GM23338 (cell line): Measurements from ENCODE around the gene IQCK. TPM values are rescaled to one million over a fixed set of nuclear protein-coding genes. Genes with fewer than 3 reads are reported as not detected.

ENCODE experiments used
- ATAC-seq: fragments of 200-7000 bp; cut with Tn5 transposase; 3 replicates; pipeline ENCODE4 v1.9.1; 2020
- DNase-seq: peaks from one replicate; pipeline ENCODE4 v3.0.0-alpha.2; 2015; ENCODE audit warnings: low spot score
- H2AFZ ChIP-seq: fragments of 200-600 bp; sonication (generic); 2 replicates; pipeline ENCODE4 v1.8.0; 2016; ENCODE audit warnings: antibody characterized with exemption, mild to moderate bottlenecking, moderate library complexity
- H3F3A ChIP-seq: fragments of 200-600 bp; sonication (generic); replicated peaks from 2 replicates; pipeline ENCODE4 v1.8.0; 2017; ENCODE audit warnings: antibody characterized with exemption, mixed run types, low read depth
- H3K27ac ChIP-seq: fragments of 200-600 bp; sonication (generic); 2 replicates; pipeline ENCODE4 v1.6.1; 2016; ENCODE audit warnings: low read depth
- H3K27me3 ChIP-seq: fragments of 200-600 bp; sonication (generic); 2 replicates; pipeline ENCODE4 v1.8.0; 2016; ENCODE audit warnings: mild to moderate bottlenecking, mixed run types, moderate library complexity; ENCODE audit not compliant: insufficient read depth
- H3K36me3 ChIP-seq: fragments of 200-600 bp; sonication (generic); 2 replicates; pipeline ENCODE4 v1.8.0; 2016; ENCODE audit warnings: mild to moderate bottlenecking; ENCODE audit not compliant: insufficient read depth
- H3K4me1 ChIP-seq: fragments of 200-600 bp; sonication (generic); 2 replicates; pipeline ENCODE4 v1.8.0; 2016; ENCODE audit warnings: mild to moderate bottlenecking, moderate library complexity; ENCODE audit not compliant: insufficient read depth
- H3K4me2 ChIP-seq: fragments of 200-600 bp; sonication (generic); 2 replicates; pipeline ENCODE4 v1.7.1; 2017; ENCODE audit warnings: mixed run types
- H3K4me3 ChIP-seq: fragments of 200-600 bp; sonication (generic); 2 replicates; pipeline ENCODE4 v1.6.1; 2016; ENCODE audit warnings: mixed run types
- H3K79me2 ChIP-seq: fragments of 200-600 bp; sonication (generic); replicated peaks from 2 replicates; pipeline ENCODE4 v1.8.0; 2017; ENCODE audit warnings: mild to moderate bottlenecking; ENCODE audit not compliant: insufficient read depth
- H3K9me2 ChIP-seq: fragments of 200-600 bp; sonication (generic); 2 replicates; pipeline ENCODE4 v1.8.0; 2017; ENCODE audit not compliant: insufficient read depth
- H4K20me1 ChIP-seq: fragments of 200-600 bp; sonication (generic); replicated peaks from 2 replicates; pipeline ENCODE4 v1.8.0; 2017; ENCODE audit warnings: mild to moderate bottlenecking; ENCODE audit not compliant: insufficient read depth
- H3K27ac Mint-ChIP-seq: 2 replicates; pipeline ENCODE4 v1.8.0; 2020; ENCODE audit warnings: inconsistent platforms, mild to moderate bottlenecking, moderate library complexity, mixed read lengths
- H3K27me3 Mint-ChIP-seq: 3 replicates; pipeline ENCODE4 v1.8.0; 2022; ENCODE audit warnings: low read depth, mild to moderate bottlenecking, moderate library complexity, mixed read lengths, inconsistent platforms; ENCODE audit not compliant: insufficient read depth, poor library complexity
- H3K36me3 Mint-ChIP-seq: 3 replicates; pipeline ENCODE4 v1.8.0; 2021; ENCODE audit warnings: low read depth, mild to moderate bottlenecking, inconsistent platforms, moderate library complexity, mixed read lengths
- H3K4me1 Mint-ChIP-seq: 3 replicates; pipeline ENCODE4 v1.8.0; 2020; ENCODE audit warnings: mild to moderate bottlenecking, inconsistent platforms, mixed read lengths
- H3K4me3 Mint-ChIP-seq: 3 replicates; pipeline ENCODE4 v1.8.0; 2021; ENCODE audit warnings: moderate library complexity, mild to moderate bottlenecking, inconsistent platforms, mixed read lengths
- H3K9me3 Mint-ChIP-seq: 3 replicates; pipeline ENCODE4 v1.8.0; 2020; ENCODE audit warnings: moderate library complexity, mild to moderate bottlenecking, inconsistent platforms, mixed read lengths
- CREB1 ChIP-seq: fragments of 250-450 bp; sonication (Bioruptor Pico); IDR thresholded peaks from 2 replicates; pipeline ENCODE4 v1.5.0; 2020; ENCODE audit warnings: low read depth, mild to moderate bottlenecking, moderate library complexity
- ETS1 ChIP-seq: IDR thresholded peaks from 2 replicates; pipeline ENCODE4 v1.6.1; 2016; ENCODE audit warnings: antibody characterized with exemption
- EZH2 ChIP-seq: fragments of 200-600 bp; sonication (generic); IDR thresholded peaks from one replicate; pipeline ENCODE4 v1.8.0; 2017; ENCODE audit warnings: antibody characterized with exemption, mild to moderate bottlenecking, low read depth; ENCODE audit not compliant: unreplicated experiment
- EZH2phosphoT487 ChIP-seq: fragments of 200-600 bp; sonication (generic); IDR thresholded peaks from one replicate; pipeline ENCODE4 v1.8.1; 2018; ENCODE audit warnings: antibody characterized with exemption; ENCODE audit not compliant: unreplicated experiment
- JUNB ChIP-seq: IDR thresholded peaks from one replicate; pipeline ENCODE4 v1.6.1; 2016; ENCODE audit warnings: antibody characterized with exemption; ENCODE audit not compliant: unreplicated experiment
- NANOG ChIP-seq: IDR thresholded peaks from 2 replicates; pipeline ENCODE4 v1.6.1; 2016; ENCODE audit warnings: antibody characterized with exemption, borderline replicate concordance
- POLR2AphosphoS5 ChIP-seq: IDR thresholded peaks from 2 replicates; pipeline ENCODE4 v1.6.1; 2016; ENCODE audit warnings: antibody characterized with exemption, low read depth
- REST ChIP-seq: IDR thresholded peaks from one replicate; pipeline ENCODE4 v1.6.1; 2018; ENCODE audit warnings: antibody characterized with exemption; ENCODE audit not compliant: unreplicated experiment
- STAT1 ChIP-seq: IDR thresholded peaks from one replicate; pipeline ENCODE4 v1.6.1; 2016; ENCODE audit warnings: antibody characterized with exemption; ENCODE audit not compliant: unreplicated experiment
- ZNF114 ChIP-seq: fragments of 250-450 bp; sonication (Bioruptor Pico); IDR thresholded peaks from 2 replicates; pipeline ENCODE4 v1.5.0; 2020; ENCODE audit warnings: mild to moderate bottlenecking, moderate library complexity
- ZNF331 ChIP-seq: fragments of 250-450 bp; sonication (Bioruptor Pico); IDR thresholded peaks from 2 replicates; pipeline ENCODE4 v1.5.0; 2020; ENCODE audit warnings: low read depth, mild to moderate bottlenecking, moderate library complexity
- ZNF462 ChIP-seq: fragments of 250-450 bp; sonication (Bioruptor Pico); IDR thresholded peaks from 2 replicates; pipeline ENCODE4 v1.5.0; 2020; ENCODE audit warnings: mild to moderate bottlenecking, moderate library complexity
- polyA plus RNA-seq: library from polyadenylated mRNA; unstranded; fragments of >200 nt; fragmentation: Nextera tagmentation; extraction: Ambion mirVana; gene quantifications from 2 replicates; pipeline ENCODE4 v1.2.1, GENCODE V29; 2016
- total RNA-seq: library from RNA; depleted of rRNA; stranded (reverse); fragments of >200 nt; shearing (Covaris generic); gene quantifications from 2 replicates; pipeline ENCODE4 v1.2.3, GENCODE V29; 2014
- TF ChIP-seq, protein P1 (sequence below), 2 experiments: fragments of 200-600 bp in 1 of 2; sonication (generic) in 1 of 2; conservative IDR thresholded peaks; 2 replicates each; pipeline versions ENCODE4 v1.5.1 to v1.6.1; 2016 to 2017; ENCODE audit warnings: antibody characterized with exemption in 2 of 2, low read depth in 2 of 2, mild to moderate bottlenecking in 2 of 2, moderate library complexity in 1 of 2

IQCK gene
- total and polyA plus RNA-seq, 2 experiments from 2014 or later = 7.6 to 10.0 TPM

DNA sequence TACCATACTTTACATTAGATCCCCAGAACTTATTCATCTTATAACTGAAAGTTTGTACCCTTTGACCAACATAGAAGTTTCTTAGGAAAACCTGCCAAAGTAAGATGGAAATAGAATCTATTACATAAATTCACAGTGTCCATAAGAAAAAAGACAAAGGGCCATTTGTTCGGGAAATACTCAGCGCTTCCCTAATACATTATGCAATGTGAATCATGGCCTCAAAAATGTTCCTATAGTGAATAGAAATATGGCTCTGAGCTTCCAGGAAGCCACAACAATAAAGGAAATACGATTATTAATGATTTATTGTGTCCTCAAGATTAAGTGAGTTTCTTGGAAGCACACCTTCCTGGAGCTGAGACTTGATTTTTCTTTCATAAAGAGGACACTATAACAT, 115.1 kb downstream of the IQCK start:
- Mint-ChIP-seq H3K27ac (no peak overlapping the region), H3K4me1 (peaks cover 13% of the 10 kb centered on the region), H3K27me3 (no peaks in the 10 kb centered on the region), H3K36me3 (no peaks in the 10 kb centered on the region), H3K9me3 (no peaks in the 10 kb centered on the region), H3K4me3 (no peak overlapping the region)
- DNase-seq (no peak), ATAC-seq (no peak)
- Histone ChIP-seq H3K27ac (no peak overlapping the region), H3F3A (no peaks in the 10 kb centered on the region), H3K4me1 (peaks cover 7% of the 10 kb centered on the region), H3K9me2 (no peaks in the 10 kb centered on the region), H3K27me3 (no peaks in the 10 kb centered on the region), H4K20me1 (no peaks in the 10 kb centered on the region), H3K4me2 (no peak overlapping the region), H2AFZ (no peak overlapping the region), H3K79me2 (no peaks in the 10 kb centered on the region), H3K36me3 (no peaks in the 10 kb centered on the region), H3K4me3 (no peak overlapping the region)
- TF ChIP-seq STAT1 (no peak), ZNF331 (CRISPR knock-in tag) (no peak), EZH2phosphoT487 (no peak), JUNB (no peak), NANOG (no peak), ZNF114 (CRISPR knock-in tag) (no peak), CREB1 (CRISPR knock-in tag) (no peak), EZH2 (no peak), POLR2AphosphoS5 (no peak), ETS1 (no peak), REST (no peak), ZNF462 (no peak)
- TF ChIP-seq, protein P1, sequence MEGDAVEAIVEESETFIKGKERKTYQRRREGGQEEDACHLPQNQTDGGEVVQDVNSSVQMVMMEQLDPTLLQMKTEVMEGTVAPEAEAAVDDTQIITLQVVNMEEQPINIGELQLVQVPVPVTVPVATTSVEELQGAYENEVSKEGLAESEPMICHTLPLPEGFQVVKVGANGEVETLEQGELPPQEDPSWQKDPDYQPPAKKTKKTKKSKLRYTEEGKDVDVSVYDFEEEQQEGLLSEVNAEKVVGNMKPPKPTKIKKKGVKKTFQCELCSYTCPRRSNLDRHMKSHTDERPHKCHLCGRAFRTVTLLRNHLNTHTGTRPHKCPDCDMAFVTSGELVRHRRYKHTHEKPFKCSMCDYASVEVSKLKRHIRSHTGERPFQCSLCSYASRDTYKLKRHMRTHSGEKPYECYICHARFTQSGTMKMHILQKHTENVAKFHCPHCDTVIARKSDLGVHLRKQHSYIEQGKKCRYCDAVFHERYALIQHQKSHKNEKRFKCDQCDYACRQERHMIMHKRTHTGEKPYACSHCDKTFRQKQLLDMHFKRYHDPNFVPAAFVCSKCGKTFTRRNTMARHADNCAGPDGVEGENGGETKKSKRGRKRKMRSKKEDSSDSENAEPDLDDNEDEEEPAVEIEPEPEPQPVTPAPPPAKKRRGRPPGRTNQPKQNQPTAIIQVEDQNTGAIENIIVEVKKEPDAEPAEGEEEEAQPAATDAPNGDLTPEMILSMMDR (conservative IDR thresholded peaks at IDR 0.05; ENCODE audit: low read depth in 2 of 2) = no peak
